ENCODE measurements around the gene KRT86.

The KRT86 gene

DNA sequence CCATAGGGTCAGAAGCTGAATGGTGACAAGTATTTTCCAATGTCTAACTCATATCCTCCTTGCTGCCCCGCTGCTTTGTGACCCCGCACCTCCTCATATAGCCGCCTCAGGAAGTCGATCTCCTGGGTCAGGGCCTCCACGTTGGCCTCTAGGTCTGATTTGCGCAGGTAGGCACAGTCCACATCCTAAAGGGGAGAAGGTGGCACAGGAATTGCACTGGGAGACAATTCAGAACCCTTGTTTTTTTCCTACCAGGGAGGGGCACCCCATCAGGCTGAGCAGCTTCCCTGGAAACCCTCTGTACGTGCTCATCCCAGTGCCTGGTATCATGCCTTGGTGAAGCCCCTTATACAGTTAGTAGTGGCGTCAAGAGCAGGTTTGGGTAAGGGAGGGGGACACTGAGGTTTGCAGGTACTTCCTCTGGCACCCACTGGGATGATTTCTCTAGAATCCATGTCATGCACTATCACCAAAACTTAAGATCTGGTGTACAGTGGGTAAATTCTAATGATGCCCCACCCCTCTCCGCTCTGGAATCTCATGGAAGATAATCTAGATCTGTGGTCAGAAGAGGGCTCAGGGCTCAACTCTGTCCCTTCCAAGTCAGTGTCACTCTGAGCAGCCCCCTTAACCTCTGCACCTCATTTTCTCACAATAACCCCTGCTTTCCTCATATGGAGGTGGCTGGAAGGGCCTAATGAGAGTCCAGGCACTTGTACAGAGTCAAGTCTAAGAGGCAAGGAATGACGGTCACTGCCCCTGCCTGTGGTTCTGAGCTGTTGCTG lies 20.1 kb upstream of the KRT86 start:
- ChIA-PET POLR2A (no interaction called here), CTCF (interaction anchor here (0.8 to 1.0 kb wide), 3 partner anchors 25 to 32 kb away, joined by 3 to 6 read pairs (median 6); no protein-coding TSS in a partner anchor)
- no peak for TF ChIP-seq ZNF629 (tag by site-specific recombination; IDR thresholded peaks at IDR 0.05)
- TF ChIP-seq ZBTB48 (tag by site-specific recombination; IDR thresholded peaks at IDR 0.05) = no peak
- TF ChIP-seq TRIM28 (IDR thresholded peaks at IDR 0.05; ENCODE audit: borderline replicate concordance, low read length) = no peak
- TF ChIP-seq ZNF560 (tag by site-specific recombination; IDR thresholded peaks at IDR 0.05; ENCODE audit: borderline replicate concordance) = no peak
- TF ChIP-seq ZNF146 (tag by site-specific recombination; IDR thresholded peaks at IDR 0.05) = no peak
- TF ChIP-seq ZIC2 (tag by site-specific recombination; IDR thresholded peaks at IDR 0.05) = no peak
- TF ChIP-seq, protein P1, sequence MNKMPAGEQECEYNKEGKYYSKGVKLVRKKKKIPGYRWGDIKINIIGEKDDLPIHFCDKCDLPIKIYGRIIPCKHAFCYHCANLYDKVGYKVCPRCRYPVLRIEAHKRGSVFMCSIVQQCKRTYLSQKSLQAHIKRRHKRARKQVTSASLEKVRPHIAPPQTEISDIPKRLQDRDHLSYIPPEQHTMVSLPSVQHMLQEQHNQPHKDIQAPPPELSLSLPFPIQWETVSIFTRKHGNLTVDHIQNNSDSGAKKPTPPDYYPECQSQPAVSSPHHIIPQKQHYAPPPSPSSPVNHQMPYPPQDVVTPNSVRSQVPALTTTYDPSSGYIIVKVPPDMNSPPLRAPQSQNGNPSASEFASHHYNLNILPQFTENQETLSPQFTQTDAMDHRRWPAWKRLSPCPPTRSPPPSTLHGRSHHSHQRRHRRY (tag by site-specific recombination; IDR thresholded peaks at IDR 0.05) = no peak
- Histone ChIP-seq H3K4me1 (ENCODE audit: control insufficient read depth, insufficient read depth, low read length) (no peaks in the 10 kb centered on the region), H3K9me3 (ENCODE audit: control insufficient read depth, insufficient read depth, low read depth, low read length) (no peaks in the 10 kb centered on the region), H3K36me3 (ENCODE audit: control insufficient read depth in 2 of 2, insufficient read depth in 1 of 2, low read length in 2 of 2) (no peaks in the 10 kb centered on the region), H3K27ac (ENCODE audit: extremely low read depth, low read depth, low read length) (no peak overlapping the region), H3K4me3 (ENCODE audit: low read depth, low read length) (no peak overlapping the region)

DNA sequence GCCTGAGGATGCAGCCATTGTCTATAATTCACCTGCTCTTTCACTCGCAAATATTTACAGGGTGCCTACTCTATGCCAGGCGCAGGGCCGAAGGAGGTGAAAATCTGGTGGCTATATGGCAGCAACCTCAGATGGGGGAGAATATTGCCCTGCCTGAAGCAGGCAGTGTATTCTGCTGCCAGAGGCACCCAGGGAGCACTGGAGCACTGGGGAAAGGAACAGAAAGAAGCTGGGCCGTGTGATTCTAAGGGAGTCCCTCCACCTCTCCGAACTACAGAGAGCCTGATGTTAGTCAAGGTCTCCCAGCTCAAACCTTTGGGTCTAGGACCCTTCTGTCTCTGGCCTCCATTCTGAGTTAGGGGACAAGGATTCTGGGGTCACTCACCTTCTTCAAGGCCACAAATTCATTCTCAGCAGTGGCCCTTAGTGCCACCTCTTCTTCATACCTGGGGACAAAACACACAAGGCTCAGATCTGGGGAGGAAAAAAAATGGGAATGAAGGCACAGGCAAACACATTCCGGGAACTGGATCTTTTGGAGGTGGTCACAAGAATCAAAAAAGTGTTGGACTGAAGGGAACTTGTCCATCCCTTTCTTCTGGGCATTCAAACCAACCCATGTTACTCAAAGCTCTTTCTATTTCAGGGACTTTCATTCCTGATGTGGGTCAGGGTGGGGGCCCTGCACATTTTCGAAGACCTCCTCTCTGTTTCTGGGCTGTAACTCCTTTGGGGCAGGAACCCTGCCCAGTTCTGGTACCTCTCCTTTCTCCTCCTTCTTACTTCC lies 19.3 kb upstream of the KRT86 start:
- H3K4me3 ChIP-seq (ENCODE audit: low read depth, low read length) = no peak overlapping the region
- no peak overlapping the region for H3K27ac ChIP-seq (ENCODE audit: extremely low read depth, low read depth, low read length)
- TF ChIP-seq ZNF140 (tag by site-specific recombination; IDR thresholded peaks at IDR 0.05) (no peak), ZNF10 (tag by site-specific recombination; IDR thresholded peaks at IDR 0.05) (no peak), PRDM1 (tag by site-specific recombination; IDR thresholded peaks at IDR 0.05) (no peak), REPIN1 (tag by site-specific recombination; IDR thresholded peaks at IDR 0.05; ENCODE audit: low read depth) (no peak), KLF8 (tag by site-specific recombination; IDR thresholded peaks at IDR 0.05) (no peak), ZNF791 (tag by site-specific recombination; IDR thresholded peaks at IDR 0.05) (no peak), ZNF335 (tag by site-specific recombination; conservative IDR thresholded peaks at IDR 0.05) (no peak), MEIS1 (CRISPR knock-in tag; IDR thresholded peaks at IDR 0.05; ENCODE audit: borderline replicate concordance) (no peak), ZNF664 (tag by site-specific recombination; IDR thresholded peaks at IDR 0.05) (no peak), ZNF132 (tag by site-specific recombination; IDR thresholded peaks at IDR 0.05; ENCODE audit: borderline replicate concordance) (no peak), TRIM28 (IDR thresholded peaks at IDR 0.05; ENCODE audit: borderline replicate concordance, low read length) (no peak), ZNF560 (tag by site-specific recombination; IDR thresholded peaks at IDR 0.05; ENCODE audit: borderline replicate concordance) (no peak)
- TF ChIP-seq, protein P2, sequence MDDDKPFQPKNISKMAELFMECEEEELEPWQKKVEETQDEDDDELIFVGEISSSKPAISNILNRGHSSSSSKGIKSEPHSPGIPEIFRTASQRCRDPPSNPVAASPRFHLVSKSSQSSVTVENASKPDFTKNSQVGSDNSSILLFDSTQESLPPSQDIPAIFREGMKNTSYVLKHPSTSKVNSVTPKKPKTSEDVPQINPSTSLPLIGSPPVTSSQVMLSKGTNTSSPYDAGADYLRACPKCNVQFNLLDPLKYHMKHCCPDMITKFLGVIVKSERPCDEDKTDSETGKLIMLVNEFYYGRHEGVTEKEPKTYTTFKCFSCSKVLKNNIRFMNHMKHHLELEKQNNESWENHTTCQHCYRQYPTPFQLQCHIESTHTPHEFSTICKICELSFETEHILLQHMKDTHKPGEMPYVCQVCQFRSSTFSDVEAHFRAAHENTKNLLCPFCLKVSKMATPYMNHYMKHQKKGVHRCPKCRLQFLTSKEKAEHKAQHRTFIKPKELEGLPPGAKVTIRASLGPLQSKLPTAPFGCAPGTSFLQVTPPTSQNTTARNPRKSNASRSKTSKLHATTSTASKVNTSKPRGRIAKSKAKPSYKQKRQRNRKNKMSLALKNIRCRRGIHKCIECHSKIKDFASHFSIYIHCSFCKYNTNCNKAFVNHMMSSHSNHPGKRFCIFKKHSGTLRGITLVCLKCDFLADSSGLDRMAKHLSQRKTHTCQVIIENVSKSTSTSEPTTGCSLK (tag by site-specific recombination; IDR thresholded peaks at IDR 0.05) = no peak
- TF ChIP-seq, protein P3, sequence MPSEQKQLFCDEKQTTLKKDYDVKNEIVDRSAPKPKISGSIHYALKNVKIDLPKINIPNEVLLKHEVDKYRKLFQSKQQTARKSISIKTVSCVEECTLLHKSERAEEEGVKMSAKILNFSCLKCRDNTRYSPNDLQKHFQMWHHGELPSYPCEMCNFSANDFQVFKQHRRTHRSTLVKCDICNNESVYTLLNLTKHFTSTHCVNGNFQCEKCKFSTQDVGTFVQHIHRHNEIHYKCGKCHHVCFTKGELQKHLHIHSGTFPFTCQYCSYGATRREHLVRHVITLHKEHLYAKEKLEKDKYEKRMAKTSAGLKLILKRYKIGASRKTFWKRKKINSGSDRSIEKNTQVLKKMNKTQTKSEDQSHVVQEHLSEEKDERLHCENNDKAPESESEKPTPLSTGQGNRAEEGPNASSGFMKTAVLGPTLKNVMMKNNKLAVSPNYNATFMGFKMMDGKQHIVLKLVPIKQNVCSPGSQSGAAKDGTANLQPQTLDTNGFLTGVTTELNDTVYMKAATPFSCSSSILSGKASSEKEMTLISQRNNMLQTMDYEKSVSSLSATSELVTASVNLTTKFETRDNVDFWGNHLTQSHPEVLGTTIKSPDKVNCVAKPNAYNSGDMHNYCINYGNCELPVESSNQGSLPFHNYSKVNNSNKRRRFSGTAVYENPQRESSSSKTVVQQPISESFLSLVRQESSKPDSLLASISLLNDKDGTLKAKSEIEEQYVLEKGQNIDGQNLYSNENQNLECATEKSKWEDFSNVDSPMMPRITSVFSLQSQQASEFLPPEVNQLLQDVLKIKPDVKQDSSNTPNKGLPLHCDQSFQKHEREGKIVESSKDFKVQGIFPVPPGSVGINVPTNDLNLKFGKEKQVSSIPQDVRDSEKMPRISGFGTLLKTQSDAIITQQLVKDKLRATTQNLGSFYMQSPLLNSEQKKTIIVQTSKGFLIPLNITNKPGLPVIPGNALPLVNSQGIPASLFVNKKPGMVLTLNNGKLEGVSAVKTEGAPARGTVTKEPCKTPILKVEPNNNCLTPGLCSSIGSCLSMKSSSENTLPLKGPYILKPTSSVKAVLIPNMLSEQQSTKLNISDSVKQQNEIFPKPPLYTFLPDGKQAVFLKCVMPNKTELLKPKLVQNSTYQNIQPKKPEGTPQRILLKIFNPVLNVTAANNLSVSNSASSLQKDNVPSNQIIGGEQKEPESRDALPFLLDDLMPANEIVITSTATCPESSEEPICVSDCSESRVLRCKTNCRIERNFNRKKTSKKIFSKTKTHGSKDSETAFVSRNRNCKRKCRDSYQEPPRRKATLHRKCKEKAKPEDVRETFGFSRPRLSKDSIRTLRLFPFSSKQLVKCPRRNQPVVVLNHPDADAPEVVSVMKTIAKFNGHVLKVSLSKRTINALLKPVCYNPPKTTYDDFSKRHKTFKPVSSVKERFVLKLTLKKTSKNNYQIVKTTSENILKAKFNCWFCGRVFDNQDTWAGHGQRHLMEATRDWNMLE (tag by site-specific recombination; conservative IDR thresholded peaks at IDR 0.05; ENCODE audit: low read depth) = no peak
- POLR2A ChIA-PET = no interaction called here
- CTCF ChIA-PET = interaction anchor here (0.5 to 1.0 kb wide), 4 partner anchors 18 to 36 kb away, joined by 3 to 6 read pairs (median 3); no protein-coding TSS in a partner anchor
- no peaks in the 10 kb centered on the region for H3K9me3 ChIP-seq (ENCODE audit: control insufficient read depth, insufficient read depth, low read depth, low read length)
- H3K4me1 ChIP-seq (ENCODE audit: control insufficient read depth, insufficient read depth, low read length) = no peaks in the 10 kb centered on the region
- no peaks in the 10 kb centered on the region for H3K36me3 ChIP-seq (ENCODE audit: control insufficient read depth in 2 of 2, insufficient read depth in 1 of 2, low read length in 2 of 2)
